Heart left ventricle (tissue), 16 donors: Measurements from ENCODE around the gene HTRA1. TPM values are rescaled to one million over a fixed set of nuclear protein-coding genes. Genes with fewer than 3 reads are reported as not detected.

Experiments
- ATAC-seq, 4 donors: fragments of 200-7000 bp; cut with Tn5 transposase; one replicate each; pipeline ENCODE4 v1.9.1; 2020 to 2022; ENCODE audit warnings: moderate library complexity in 4 of 4, mild to moderate bottlenecking in 3 of 4, moderate number of reproducible peaks in 1 of 4
- DNase-seq, 5 donors: peaks; one replicate each; pipeline ENCODE4 v3.0.0-alpha.2; 2020
- H3K27ac ChIP-seq, 12 donors: fragments of 200-600 bp; sonication (generic) in 4 of 12; one replicate each; pipeline versions ENCODE4 v1.5.0 to v1.8.0; 2016 to 2022; ENCODE audit warnings: mild to moderate bottlenecking in 2 of 12
- H3K27me3 ChIP-seq, 9 donors: fragments of 200-600 bp; sonication (generic) in 2 of 9; one replicate each; pipeline versions ENCODE4 v1.5.1 to v1.8.0; 2016 to 2022; ENCODE audit warnings: mild to moderate bottlenecking in 3 of 9
- H3K36me3 ChIP-seq, 9 donors: fragments of 200-600 bp; sonication (generic) in 2 of 9; one replicate each; pipeline versions ENCODE4 v1.5.0 to v1.8.0; 2018 to 2022; ENCODE audit warnings: mild to moderate bottlenecking in 2 of 9
- H3K4me1 ChIP-seq, 12 donors: fragments of 200-600 bp; sonication (generic) in 4 of 12; one replicate each; pipeline versions ENCODE4 v1.5.0 to v1.8.0; 2016 to 2022; ENCODE audit warnings: mild to moderate bottlenecking in 3 of 12
- H3K4me3 ChIP-seq, 12 donors: fragments of 200-600 bp; sonication (generic) in 4 of 12; one replicate each; pipeline versions ENCODE4 v1.5.0 to v1.8.0; 2017 to 2022; ENCODE audit warnings: mild to moderate bottlenecking in 9 of 12, moderate library complexity in 4 of 12
- H3K9me3 ChIP-seq, 12 donors: fragments of 200-600 bp; sonication (generic) in 4 of 12; one replicate each; pipeline versions ENCODE4 v1.5.0 to v1.8.0; 2016 to 2022; ENCODE audit warnings: mild to moderate bottlenecking in 1 of 12
- POLR2A ChIP-seq, 2 donors: fragments of 450-650 bp; IDR thresholded peaks; one replicate each; pipeline ENCODE4 v1.6.1; 2017; ENCODE audit warnings: antibody characterized with exemption in 2 of 2, mild to moderate bottlenecking in 2 of 2, moderate library complexity in 2 of 2
- WGBS, 4 donors: extraction: QIAGEN DNeasy Blood & Tissue Kit in 2 of 4; methylation state at CpG; one replicate each; pipeline versions ENCODE4 v1.1.5 to v1.1.7; 2013 to 2018; 5-methylcytosine and 5-hydroxymethylcytosine counted together
- intact Hi-C, 10 donors: fragments of 100-400 bp; cut with DNase I; formaldehyde crosslinking; loops; one replicate each; pipeline versions ENCODE4 v1.11.1 to v1.14.2; 2022
- polyA plus RNA-seq, 2 donors: library from polyadenylated mRNA; stranded (reverse); fragments of 200-250 nt; gene quantifications; one replicate each; pipeline ENCODE4 v1.2.3, GENCODE V29; 2013
- total RNA-seq, 9 donors: library from RNA; depleted of rRNA in 2 of 9; stranded (reverse); fragments of >200 nt in 2 of 9; fragmentation: NEBNext Ultra II Directional in 3 of 9; extraction: Animal tissue kit (Norgen Biotek cat#: 25700) in 3 of 9; gene quantifications; one replicate each; pipeline versions ENCODE4 v1.1.0 to v1.2.4, GENCODE V29; 2016 to 2023
- TF ChIP-seq, protein P1 (sequence below), 12 donors: fragments of 200-600 bp; sonication (generic) in 4 of 12; IDR thresholded peaks; one replicate each; pipeline versions ENCODE4 v1.5.0 to v1.8.0; 2018 to 2022; ENCODE audit warnings: antibody characterized with exemption in 12 of 12, mild to moderate bottlenecking in 5 of 12
- donor health status: ischemic (EF 13 %, LVEDD 7.1; RV severe dilation, severe dysfunction).
- donor health status: healthy with polysubstance abuse.
- donor health status: DM: no; HTN: yes; CAD: no.
- donor health status: DM: no; HTN: no; CAD: no.
- donor health status: ischemic (EF 25% LVEDD 6.9; RV normal size, moderate dysfunction).
- donor health status: ischemic (EF 25% LVEDD 5.7; RV mildly dilated, moderate dysfunction).
- donor health status: healthy.
- donor health status: DM: yes; HTN: yes; CAD: no.
- donor health status: ischemic (EF 35%, LVEDD 5.7; RV mildly dilated, moderate dysfunction).
- donor health status: nonischemic (EF 11% LVEDD 7.7; RV severe dilation, severe dysfunction).
- donor health status: DM: yes; HTN: yes; CAD: no.
- donor health status: PGD.
- donor health status: ischemic (EF 29% LVEDD 5.4; RV normal size, mild dysfunction).
- donor health status: nonischemic (EF 23%, LVEDD 6.1; RV moderate dilation, normal function).

The HTRA1 gene
- total and polyA plus RNA-seq, 11 donors, result 30.5 to 153 (median 54.5) TPM

DNA sequence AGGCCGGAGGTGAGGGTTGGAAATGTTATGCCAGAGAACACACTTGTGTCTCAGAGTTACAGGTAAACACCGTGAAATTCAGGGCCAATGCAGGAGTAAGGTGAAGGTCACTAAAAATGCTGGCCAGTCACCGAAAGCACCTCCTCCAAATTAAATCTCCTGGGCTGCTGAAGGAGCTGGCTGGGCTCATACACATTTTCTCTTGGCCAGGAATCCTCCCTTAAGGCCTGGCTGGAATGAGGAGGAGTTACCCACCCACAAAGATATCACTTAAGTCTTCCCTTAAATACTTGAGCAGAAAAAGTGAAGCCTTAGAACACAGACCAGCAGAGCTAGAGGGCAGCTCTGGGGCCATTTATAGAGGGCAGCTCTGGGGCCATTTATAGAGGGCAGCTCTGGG, 46.3 kb downstream of the HTRA1 start:
- 87 to 93% (median 92%) methylated on average over 3 of the region's 3 CpGs for WGBS, 4 donors
- DNase-seq (no peak), ATAC-seq (no peak)
- Histone ChIP-seq H3K27me3 (no peaks in the 10 kb centered on the region), H3K36me3 (peaks cover 0 to 62% (median 37%) of the 10 kb centered on the region in 9 donors), H3K27ac (no peak overlapping the region), H3K4me1 (peaks cover 0 to 19% (median 11%) of the 10 kb centered on the region in 12 donors), H3K4me3 (no peak overlapping the region), H3K9me3 (no peaks in the 10 kb centered on the region)
- TF ChIP-seq, protein P1, sequence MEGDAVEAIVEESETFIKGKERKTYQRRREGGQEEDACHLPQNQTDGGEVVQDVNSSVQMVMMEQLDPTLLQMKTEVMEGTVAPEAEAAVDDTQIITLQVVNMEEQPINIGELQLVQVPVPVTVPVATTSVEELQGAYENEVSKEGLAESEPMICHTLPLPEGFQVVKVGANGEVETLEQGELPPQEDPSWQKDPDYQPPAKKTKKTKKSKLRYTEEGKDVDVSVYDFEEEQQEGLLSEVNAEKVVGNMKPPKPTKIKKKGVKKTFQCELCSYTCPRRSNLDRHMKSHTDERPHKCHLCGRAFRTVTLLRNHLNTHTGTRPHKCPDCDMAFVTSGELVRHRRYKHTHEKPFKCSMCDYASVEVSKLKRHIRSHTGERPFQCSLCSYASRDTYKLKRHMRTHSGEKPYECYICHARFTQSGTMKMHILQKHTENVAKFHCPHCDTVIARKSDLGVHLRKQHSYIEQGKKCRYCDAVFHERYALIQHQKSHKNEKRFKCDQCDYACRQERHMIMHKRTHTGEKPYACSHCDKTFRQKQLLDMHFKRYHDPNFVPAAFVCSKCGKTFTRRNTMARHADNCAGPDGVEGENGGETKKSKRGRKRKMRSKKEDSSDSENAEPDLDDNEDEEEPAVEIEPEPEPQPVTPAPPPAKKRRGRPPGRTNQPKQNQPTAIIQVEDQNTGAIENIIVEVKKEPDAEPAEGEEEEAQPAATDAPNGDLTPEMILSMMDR (IDR thresholded peaks at IDR 0.05), result no peak
- TF ChIP-seq POLR2A (IDR thresholded peaks at IDR 0.05), result no peak
- intact Hi-C loops, result no loop called here

DNA sequence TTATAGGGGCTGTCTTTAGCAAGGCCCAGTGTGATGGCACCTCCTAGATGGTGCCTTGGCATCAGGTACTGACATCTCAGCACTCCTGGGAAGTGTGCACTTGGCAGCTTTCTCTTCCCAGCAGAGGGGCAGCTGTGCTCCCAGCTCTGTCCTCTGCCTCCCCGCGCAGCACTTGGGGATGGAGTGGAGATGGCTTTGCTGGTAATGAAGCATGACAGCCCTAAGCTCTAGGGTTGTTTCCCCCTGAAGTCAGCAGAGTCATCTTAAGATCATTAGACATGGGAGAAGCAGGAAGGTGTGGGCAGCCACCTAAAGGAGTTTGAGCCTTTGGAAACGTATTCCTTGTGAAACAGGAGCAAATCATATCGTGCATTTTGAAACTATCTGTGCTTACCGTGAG, 46.7 kb downstream of the HTRA1 start:
- intact Hi-C loops, result no loop called here
- Histone ChIP-seq H3K27ac (no peak overlapping the region), H3K9me3 (no peaks in the 10 kb centered on the region), H3K4me1 (peaks cover 0 to 19% (median 11%) of the 10 kb centered on the region in 12 donors), H3K36me3 (peaks cover 0 to 66% (median 37%) of the 10 kb centered on the region in 9 donors), H3K27me3 (no peaks in the 10 kb centered on the region), H3K4me3 (no peak overlapping the region)
- 84 to 98% (median 90%) methylated on average over 5 of the region's 5 CpGs for WGBS, 4 donors
- TF ChIP-seq, protein P1 (IDR thresholded peaks at IDR 0.05), result no peak
- no peak for TF ChIP-seq POLR2A (IDR thresholded peaks at IDR 0.05)
- DNase-seq, result no peak
- ATAC-seq, result no peak

DNA sequence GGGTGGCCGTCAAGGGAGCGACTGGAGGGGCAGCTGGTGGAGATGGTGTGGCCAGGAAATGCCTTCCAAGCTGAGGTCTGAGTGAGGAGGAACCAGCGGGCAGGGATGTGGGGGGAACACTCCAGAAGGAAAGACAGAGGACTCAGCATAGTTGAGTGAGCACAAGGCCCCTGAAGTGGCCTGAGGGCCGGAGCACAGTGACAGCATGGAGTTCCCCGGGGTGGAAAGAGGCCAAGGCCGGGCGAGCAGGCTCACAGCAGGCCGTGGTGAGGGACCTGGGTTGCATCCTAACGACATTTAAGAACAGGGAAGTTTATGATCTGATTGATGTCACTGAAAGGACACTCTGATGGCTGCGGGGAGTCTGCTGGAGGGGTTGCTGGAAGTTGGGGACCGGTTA, 48.0 kb downstream of the HTRA1 start:
- ATAC-seq (no peak), DNase-seq (no peak)
- intact Hi-C loops, result no loop called here
- Histone ChIP-seq H3K9me3 (no peaks in the 10 kb centered on the region), H3K36me3 (peaks cover 0 to 74% (median 37%) of the 10 kb centered on the region in 9 donors), H3K27ac (no peak overlapping the region), H3K27me3 (no peaks in the 10 kb centered on the region), H3K4me1 (peaks cover 0 to 16% (median 7%) of the 10 kb centered on the region in 12 donors), H3K4me3 (no peak overlapping the region)
- WGBS, 4 donors, result 87 to 92% (median 90%) methylated on average over 11 of the region's 11 CpGs
- TF ChIP-seq, protein P1 (IDR thresholded peaks at IDR 0.05), result no peak
- no peak for TF ChIP-seq POLR2A (IDR thresholded peaks at IDR 0.05)

GRCh38 chr10:122510326-122510725, 49.0 kb downstream of the HTRA1 start:
- H3K36me3 ChIP-seq, result peaks cover 0 to 84% (median 43%) of the 10 kb centered on the region in 9 donors
- peaks cover 0 to 16% (median 1%) of the 10 kb centered on the region in 12 donors for H3K4me1 ChIP-seq
- H3K4me3 ChIP-seq, result no peak overlapping the region
- no peaks in the 10 kb centered on the region for H3K9me3 ChIP-seq
- no peak for DNase-seq
- H3K27me3 ChIP-seq, result no peaks in the 10 kb centered on the region
- no peak for ATAC-seq
- 93 to 95% (median 93%) methylated on average over 11 of the region's 11 CpGs for WGBS, 4 donors
- no peak overlapping the region for H3K27ac ChIP-seq
- TF ChIP-seq, protein P1 (IDR thresholded peaks at IDR 0.05), result no peak
- TF ChIP-seq POLR2A (IDR thresholded peaks at IDR 0.05), result no peak
- intact Hi-C loops, result no loop called here
